ENCODE data around the gene ZMAT5.

The ZMAT5 gene

DNA sequence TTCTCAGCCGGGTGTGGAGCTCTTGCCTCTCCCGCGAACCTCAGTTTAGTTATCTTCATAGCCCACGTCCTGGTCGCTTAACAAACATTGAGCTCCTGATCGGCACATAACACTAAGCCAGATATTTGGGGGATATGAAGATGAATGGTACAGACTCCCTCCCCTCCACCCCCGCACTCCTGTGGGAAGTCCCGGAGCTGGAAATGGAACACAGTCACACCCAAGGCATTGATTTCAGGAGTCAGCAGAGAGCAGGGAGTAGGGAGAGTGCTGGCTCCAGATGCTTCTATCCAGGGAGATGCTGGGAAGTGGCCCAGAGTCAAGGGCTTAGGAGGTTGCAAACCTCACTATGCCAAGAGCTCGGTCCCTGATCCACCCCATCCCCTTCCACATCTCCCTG lies 73.1 kb downstream of the ZMAT5 start:
- Histone ChIP-seq H3K4me1 (ENCODE audit: low read length) (no peaks in the 10 kb centered on the region), H3K79me2 (ENCODE audit: low read length) (no peaks in the 10 kb centered on the region), H3K27me3 (replicated peaks; ENCODE audit: insufficient read depth, low read length) (no peaks in the 10 kb centered on the region), H3K27ac (ENCODE audit: low read length) (no peak overlapping the region), H3K36me3 (replicated peaks; ENCODE audit: insufficient read depth, low read length) (no peaks in the 10 kb centered on the region), H3K9ac (ENCODE audit: low read length) (no peak overlapping the region), H3K9me3 (replicated peaks; ENCODE audit: insufficient read depth, low read length) (no peaks in the 10 kb centered on the region), H3K9me2 (replicated peaks; ENCODE audit: insufficient read depth, low read length) (no peaks in the 10 kb centered on the region), H3F3A (ENCODE audit: insufficient read depth, low read length) (no peaks in the 10 kb centered on the region), H4K20me1 (ENCODE audit: insufficient read depth, low read length) (no peaks in the 10 kb centered on the region), H3K4me2 (ENCODE audit: low read depth, low read length) (no peak overlapping the region), H3K4me3 (ENCODE audit: low read length) (no peak overlapping the region), H2AFZ (ENCODE audit: low read length) (no peak overlapping the region)
- no peak for DNase-seq
- TF ChIP-seq EZH2 (optimal IDR thresholded peaks at IDR 0.05; ENCODE audit: low read depth, low read length) (no peak), EZH2phosphoT487 (IDR thresholded peaks at IDR 0.05; ENCODE audit: low read length) (no peak)
- TF ChIP-seq, protein P1, sequence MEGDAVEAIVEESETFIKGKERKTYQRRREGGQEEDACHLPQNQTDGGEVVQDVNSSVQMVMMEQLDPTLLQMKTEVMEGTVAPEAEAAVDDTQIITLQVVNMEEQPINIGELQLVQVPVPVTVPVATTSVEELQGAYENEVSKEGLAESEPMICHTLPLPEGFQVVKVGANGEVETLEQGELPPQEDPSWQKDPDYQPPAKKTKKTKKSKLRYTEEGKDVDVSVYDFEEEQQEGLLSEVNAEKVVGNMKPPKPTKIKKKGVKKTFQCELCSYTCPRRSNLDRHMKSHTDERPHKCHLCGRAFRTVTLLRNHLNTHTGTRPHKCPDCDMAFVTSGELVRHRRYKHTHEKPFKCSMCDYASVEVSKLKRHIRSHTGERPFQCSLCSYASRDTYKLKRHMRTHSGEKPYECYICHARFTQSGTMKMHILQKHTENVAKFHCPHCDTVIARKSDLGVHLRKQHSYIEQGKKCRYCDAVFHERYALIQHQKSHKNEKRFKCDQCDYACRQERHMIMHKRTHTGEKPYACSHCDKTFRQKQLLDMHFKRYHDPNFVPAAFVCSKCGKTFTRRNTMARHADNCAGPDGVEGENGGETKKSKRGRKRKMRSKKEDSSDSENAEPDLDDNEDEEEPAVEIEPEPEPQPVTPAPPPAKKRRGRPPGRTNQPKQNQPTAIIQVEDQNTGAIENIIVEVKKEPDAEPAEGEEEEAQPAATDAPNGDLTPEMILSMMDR (IDR thresholded peaks at IDR 0.05; ENCODE audit: low read length), result no peak

DNA sequence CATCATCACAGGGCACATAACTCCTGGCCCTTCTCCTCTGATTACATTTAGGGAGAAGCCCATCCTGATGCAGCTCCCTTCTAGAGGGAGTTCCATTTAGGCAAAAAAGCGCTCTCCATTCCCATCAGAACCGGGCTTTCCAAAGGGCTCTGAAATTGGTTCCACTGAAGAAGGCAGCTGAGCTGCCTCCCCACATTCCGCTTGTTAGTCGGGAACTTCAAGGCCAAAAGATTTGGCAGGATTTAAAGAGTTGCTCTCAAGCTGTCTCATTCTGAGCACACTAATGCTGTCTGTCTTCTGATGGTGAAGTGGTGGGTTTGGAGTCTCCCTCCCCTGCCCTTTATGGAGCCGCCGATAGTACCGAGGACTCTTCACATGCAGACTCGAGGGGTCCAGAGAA lies 73.6 kb downstream of the ZMAT5 start:
- no peak overlapping the region for H3K4me2 ChIP-seq (ENCODE audit: low read depth, low read length)
- DNase-seq, result no peak
- H3K4me3 ChIP-seq (ENCODE audit: low read length), result no peak overlapping the region
- TF ChIP-seq, protein P1 (IDR thresholded peaks at IDR 0.05; ENCODE audit: low read length), result no peak
- no peak for TF ChIP-seq EZH2 (optimal IDR thresholded peaks at IDR 0.05; ENCODE audit: low read depth, low read length)
- TF ChIP-seq EZH2phosphoT487 (IDR thresholded peaks at IDR 0.05; ENCODE audit: low read length), result no peak
- no peaks in the 10 kb centered on the region for H4K20me1 ChIP-seq (ENCODE audit: insufficient read depth, low read length)
- H3K79me2 ChIP-seq (ENCODE audit: low read length), result no peaks in the 10 kb centered on the region
- no peak overlapping the region for H3K27ac ChIP-seq (ENCODE audit: low read length)
- no peaks in the 10 kb centered on the region for H3K9me3 ChIP-seq (replicated peaks; ENCODE audit: insufficient read depth, low read length)
- H2AFZ ChIP-seq (ENCODE audit: low read length), result no peak overlapping the region
- no peak overlapping the region for H3K9ac ChIP-seq (ENCODE audit: low read length)
- no peaks in the 10 kb centered on the region for H3K36me3 ChIP-seq (replicated peaks; ENCODE audit: insufficient read depth, low read length)
- H3K27me3 ChIP-seq (replicated peaks; ENCODE audit: insufficient read depth, low read length), result no peaks in the 10 kb centered on the region
- no peaks in the 10 kb centered on the region for H3K9me2 ChIP-seq (replicated peaks; ENCODE audit: insufficient read depth, low read length)
- H3F3A ChIP-seq (ENCODE audit: insufficient read depth, low read length), result no peaks in the 10 kb centered on the region
- H3K4me1 ChIP-seq (ENCODE audit: low read length), result no peaks in the 10 kb centered on the region

DNA sequence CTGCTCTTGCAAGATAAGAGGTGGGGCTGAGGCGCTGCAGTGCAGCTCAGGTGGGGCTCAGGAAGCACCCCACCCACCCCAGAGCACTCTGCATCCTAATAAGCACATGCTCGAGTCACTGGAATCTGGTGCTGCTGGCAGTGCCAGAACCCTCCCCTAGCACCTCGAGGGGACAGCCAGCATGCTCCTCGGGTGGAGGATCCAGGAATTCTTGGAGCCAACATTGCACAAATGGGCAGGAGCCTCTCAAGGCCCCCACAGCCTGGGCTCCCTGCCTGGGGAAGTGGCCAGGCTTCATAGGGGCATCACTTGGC lies 74.5 kb downstream of the ZMAT5 start:
- Histone ChIP-seq H3K4me2 (ENCODE audit: low read depth, low read length) (no peak overlapping the region), H3K4me3 (ENCODE audit: low read length) (no peak overlapping the region), H2AFZ (ENCODE audit: low read length) (no peak overlapping the region), H3F3A (ENCODE audit: insufficient read depth, low read length) (no peaks in the 10 kb centered on the region), H3K4me1 (ENCODE audit: low read length) (no peaks in the 10 kb centered on the region), H4K20me1 (ENCODE audit: insufficient read depth, low read length) (no peaks in the 10 kb centered on the region), H3K27me3 (replicated peaks; ENCODE audit: insufficient read depth, low read length) (no peaks in the 10 kb centered on the region), H3K9me3 (replicated peaks; ENCODE audit: insufficient read depth, low read length) (no peaks in the 10 kb centered on the region), H3K9me2 (replicated peaks; ENCODE audit: insufficient read depth, low read length) (no peaks in the 10 kb centered on the region), H3K9ac (ENCODE audit: low read length) (no peak overlapping the region), H3K36me3 (replicated peaks; ENCODE audit: insufficient read depth, low read length) (no peaks in the 10 kb centered on the region), H3K79me2 (ENCODE audit: low read length) (no peaks in the 10 kb centered on the region), H3K27ac (ENCODE audit: low read length) (no peak overlapping the region)
- TF ChIP-seq, protein P1 (IDR thresholded peaks at IDR 0.05; ENCODE audit: low read length), result no peak
- no peak for TF ChIP-seq EZH2phosphoT487 (IDR thresholded peaks at IDR 0.05; ENCODE audit: low read length)
- TF ChIP-seq EZH2 (optimal IDR thresholded peaks at IDR 0.05; ENCODE audit: low read depth, low read length), result no peak
- DNase-seq, result no peak

Measured in MM.1S (cell line).